SJCRH30 (cell line): ENCODE measurements around the gene MCC. TPM values are rescaled to one million over a fixed set of nuclear protein-coding genes. Genes with fewer than 3 reads are reported as not detected.
A peak's percentile ranks its signal among the peaks of the same experiment; 100 is the strongest.

Source experiments
- DNase-seq, 2 experiments: peaks; one replicate each; pipeline ENCODE4 v3.0.0-alpha.2; 2015 to 2020
- H3K27ac ChIP-seq: fragments of 250-450 bp; sonication (Bioruptor Pico); 2 replicates; pipeline ENCODE4 v1.5.1; 2020; ENCODE audit warnings: mild to moderate bottlenecking, moderate library complexity
- H3K27me3 ChIP-seq: fragments of 250-450 bp; sonication (Bioruptor Pico); 2 replicates; pipeline ENCODE4 v1.5.1; 2020; ENCODE audit warnings: mild to moderate bottlenecking, moderate library complexity
- H3K36me3 ChIP-seq: fragments of 250-450 bp; sonication (Bioruptor Pico); 2 replicates; pipeline ENCODE4 v1.5.1; 2020; ENCODE audit warnings: mild to moderate bottlenecking, moderate library complexity
- H3K4me1 ChIP-seq: fragments of 250-450 bp; sonication (Bioruptor Pico); 2 replicates; pipeline ENCODE4 v1.5.1; 2020; ENCODE audit warnings: mild to moderate bottlenecking, moderate library complexity
- H3K4me3 ChIP-seq: fragments of 250-450 bp; sonication (Bioruptor Pico); 2 replicates; pipeline ENCODE4 v1.5.1; 2020; ENCODE audit warnings: mild to moderate bottlenecking, moderate library complexity
- H3K9me3 ChIP-seq: fragments of 250-450 bp; sonication (Bioruptor Pico); replicated peaks from 2 replicates; pipeline ENCODE4 v1.5.1; 2020; ENCODE audit warnings: mild to moderate bottlenecking, moderate library complexity
- total RNA-seq: library from RNA; depleted of rRNA; stranded (reverse); fragments of >200 nt; shearing (Covaris generic); gene quantifications from 2 replicates; pipeline ENCODE4 v1.2.3, GENCODE V29; 2014

The MCC gene
- total RNA-seq, 1 experiment from 2014 or later, result 26.6 TPM

DNA sequence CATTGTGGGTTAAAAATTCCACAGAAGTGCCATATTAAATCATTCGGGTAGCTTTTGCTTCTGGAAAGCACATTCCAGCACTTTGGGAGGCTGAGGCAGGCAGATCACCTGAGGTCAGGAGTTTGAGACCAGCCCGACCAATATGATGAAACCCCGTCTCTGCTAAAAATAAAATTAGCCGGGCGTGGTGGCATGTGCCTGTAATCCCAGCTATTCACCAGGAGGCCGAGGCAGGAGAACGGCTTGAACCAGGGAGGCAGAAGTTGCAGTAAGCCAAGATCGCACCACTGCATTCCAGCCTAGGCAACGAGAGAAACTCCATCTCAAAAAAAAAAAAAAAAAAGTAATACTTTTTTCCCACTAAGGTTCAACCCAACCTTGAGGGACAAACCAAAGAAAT, 243.3 kb downstream of the MCC start:
- no peak for DNase-seq

GRCh38 chr5:113243349-113243664, 244.9 kb downstream of the MCC start:
- no peaks in the 10 kb centered on the region for H3K36me3 ChIP-seq

More for the DNA sequence above, 243.3 kb downstream of the MCC start:
- Histone ChIP-seq H3K27ac (no peak overlapping the region), H3K4me3 (no peak overlapping the region), H3K9me3 (peaks cover 7% of the 10 kb centered on the region; the same call in 1 of the 2 replicates), H3K4me1 (peaks cover 30% of the 10 kb centered on the region), H3K36me3 (no peaks in the 10 kb centered on the region), H3K27me3 (no peaks in the 10 kb centered on the region)

GRCh38 chr5:113242481-113243348, 245.5 kb downstream of the MCC start:
- Histone ChIP-seq H3K27ac (peak overlapping the region; percentile 17; the same call in 1 of the 2 replicates), H3K27me3 (no peaks in the 10 kb centered on the region), H3K4me1 (peaks cover 26% of the 10 kb centered on the region), H3K4me3 (no peak overlapping the region), H3K36me3 (no peaks in the 10 kb centered on the region), H3K9me3 (peaks cover 7% of the 10 kb centered on the region; the same call in 1 of the 2 replicates)
- DNase-seq, result peak; percentile 36 to 48

More at GRCh38 chr5:113243349-113243664, 244.9 kb downstream of the MCC start:
- DNase-seq, result no peak
- H3K4me1 ChIP-seq, result peaks cover 24% of the 10 kb centered on the region
- no peak overlapping the region for H3K27ac ChIP-seq
- peaks cover 7% of the 10 kb centered on the region; the same call in 1 of the 2 replicates for H3K9me3 ChIP-seq
- H3K4me3 ChIP-seq, result no peak overlapping the region
- no peaks in the 10 kb centered on the region for H3K27me3 ChIP-seq

- peaks cover 27% of the 10 kb centered on the region for H3K4me1 ChIP-seq
- no peak for DNase-seq
Measured at GRCh38 chr5:113240951-113241726, 247.1 kb downstream of the MCC start.

DNA sequence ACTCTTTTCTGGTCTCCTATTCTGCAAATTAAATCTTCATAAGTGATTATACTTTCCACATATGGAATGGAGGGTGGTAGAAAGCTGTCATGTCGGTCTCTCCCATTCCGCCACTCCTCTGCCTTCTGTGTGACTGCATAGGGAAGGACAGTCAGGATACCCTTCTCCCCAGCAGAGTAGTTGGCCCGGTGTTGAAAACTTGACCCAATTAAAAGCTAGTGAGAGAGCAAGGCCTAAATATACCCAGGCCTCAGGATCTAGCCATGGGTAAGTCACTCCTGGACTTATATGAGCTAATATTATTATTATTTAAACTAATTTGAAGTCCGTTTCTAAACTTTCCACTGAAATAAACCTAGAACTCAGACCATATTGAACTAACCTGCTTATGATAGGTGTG, 248.2 kb downstream of the MCC start:
- Histone ChIP-seq H3K4me3 (no peak overlapping the region), H3K27ac (no peak overlapping the region), H3K27me3 (no peaks in the 10 kb centered on the region), H3K36me3 (no peaks in the 10 kb centered on the region), H3K4me1 (peaks cover 29% of the 10 kb centered on the region), H3K9me3 (no peaks in the 10 kb centered on the region; the same call in 1 of the 2 replicates)
- DNase-seq, result no peak

More at GRCh38 chr5:113240951-113241726, 247.1 kb downstream of the MCC start:
- H3K27me3 ChIP-seq, result no peaks in the 10 kb centered on the region
- H3K9me3 ChIP-seq, result peaks cover 6% of the 10 kb centered on the region; the same call in 1 of the 2 replicates
- no peak overlapping the region for H3K27ac ChIP-seq
- no peak overlapping the region for H3K4me3 ChIP-seq
- no peaks in the 10 kb centered on the region for H3K36me3 ChIP-seq

- H3K27me3 ChIP-seq, result no peaks in the 10 kb centered on the region
- H3K4me1 ChIP-seq, result peaks cover 40% of the 10 kb centered on the region
- no peaks in the 10 kb centered on the region for H3K36me3 ChIP-seq
- H3K4me3 ChIP-seq, result no peak overlapping the region
- H3K9me3 ChIP-seq, result no peaks in the 10 kb centered on the region
- DNase-seq, result no peak
- H3K27ac ChIP-seq, result no peak overlapping the region
Measured at GRCh38 chr5:113237893-113238292, 250.4 kb downstream of the MCC start.

DNA sequence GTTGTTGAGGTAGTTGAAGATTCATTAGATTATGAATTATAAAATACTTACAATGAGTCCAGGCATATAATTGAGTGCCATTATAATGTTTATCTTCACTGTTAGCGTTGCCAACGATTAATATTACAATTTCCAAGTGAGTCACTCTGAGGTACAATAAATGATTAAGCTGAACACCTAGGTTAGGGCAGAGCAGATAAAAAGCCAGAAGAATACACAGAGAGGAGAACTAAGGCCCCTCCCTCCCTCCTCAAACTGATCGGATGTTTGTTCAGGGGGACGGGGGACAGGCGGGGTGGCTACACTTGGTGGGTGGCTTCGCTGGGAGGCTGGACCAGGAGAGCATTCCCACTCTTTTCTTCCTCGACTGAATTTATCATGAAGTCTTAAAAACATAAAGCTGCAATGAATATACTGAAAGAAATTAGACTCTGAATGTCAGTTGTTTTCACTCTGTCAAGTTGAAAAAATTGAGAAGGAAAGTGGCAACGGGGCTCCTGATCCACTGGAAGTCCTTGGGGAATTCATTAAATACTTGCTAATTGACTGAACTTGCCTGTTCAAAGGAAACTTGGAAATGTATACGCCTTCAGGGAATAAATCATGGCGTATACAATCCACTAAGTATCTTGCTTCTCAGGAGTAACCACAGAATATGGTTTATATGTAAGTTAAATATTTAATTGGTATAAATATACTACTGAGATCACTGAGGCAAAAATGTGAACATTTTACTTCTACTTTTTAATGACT, 251.5 kb downstream of the MCC start:
- DNase-seq, result no peak
- no peaks in the 10 kb centered on the region for H3K9me3 ChIP-seq
- no peak overlapping the region for H3K27ac ChIP-seq
- no peak overlapping the region for H3K4me3 ChIP-seq
- H3K27me3 ChIP-seq, result no peaks in the 10 kb centered on the region
- peaks cover 40% of the 10 kb centered on the region for H3K4me1 ChIP-seq
- H3K36me3 ChIP-seq, result no peaks in the 10 kb centered on the region

DNA sequence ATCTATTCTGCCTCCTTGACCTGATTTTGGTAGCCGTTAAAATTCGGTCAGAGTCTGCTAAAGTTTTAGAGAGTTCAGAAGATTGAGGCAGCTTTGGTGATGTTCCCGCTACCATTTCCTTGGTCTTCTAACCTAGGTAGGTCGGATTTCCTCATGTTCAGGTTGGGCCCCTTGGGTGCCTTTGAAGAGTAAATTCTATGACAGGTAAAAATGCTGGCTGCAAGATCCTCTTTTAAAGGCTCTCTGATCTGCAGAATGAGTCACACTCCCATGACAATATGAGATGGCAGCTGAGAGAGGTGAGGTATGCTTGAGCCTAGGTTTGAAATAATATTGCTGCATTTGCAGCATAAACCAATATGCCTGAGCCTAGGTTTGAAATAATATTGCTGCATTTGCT, 252.4 kb downstream of the MCC start:
- Histone ChIP-seq H3K27ac (no peak overlapping the region), H3K27me3 (no peaks in the 10 kb centered on the region), H3K9me3 (no peaks in the 10 kb centered on the region), H3K4me1 (peaks cover 46% of the 10 kb centered on the region), H3K4me3 (no peak overlapping the region), H3K36me3 (no peaks in the 10 kb centered on the region)
- no peak for DNase-seq

DNA sequence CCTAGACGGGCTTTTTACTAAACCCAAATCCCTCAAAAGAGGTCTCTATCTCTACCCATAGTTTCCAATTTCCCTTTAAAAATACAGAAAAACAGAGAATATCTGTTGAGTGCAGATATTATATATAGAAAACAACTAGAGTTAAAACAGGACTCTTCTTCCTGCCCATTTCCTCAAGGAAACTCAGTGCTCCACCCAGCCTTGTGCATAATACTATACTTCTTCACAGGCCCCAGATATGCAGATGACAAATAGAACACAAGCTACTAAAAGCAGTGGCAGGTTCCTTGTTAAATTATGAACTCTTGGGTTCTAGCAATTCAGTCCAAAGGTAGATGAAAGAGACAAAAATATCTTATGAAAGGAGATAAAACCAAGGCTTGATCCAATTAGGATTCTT, 253.7 kb downstream of the MCC start:
- Histone ChIP-seq H3K4me3 (no peak overlapping the region), H3K36me3 (no peaks in the 10 kb centered on the region), H3K27me3 (no peaks in the 10 kb centered on the region), H3K4me1 (peaks cover 50% of the 10 kb centered on the region), H3K27ac (no peak overlapping the region), H3K9me3 (no peaks in the 10 kb centered on the region)
- no peak for DNase-seq

GRCh38 chr5:113233606-113234005, 254.6 kb downstream of the MCC start:
- DNase-seq, result peak in 1 of 2 experiments; percentile 37
- no peaks in the 10 kb centered on the region for H3K27me3 ChIP-seq
- no peaks in the 10 kb centered on the region for H3K9me3 ChIP-seq
- peaks cover 50% of the 10 kb centered on the region for H3K4me1 ChIP-seq
- H3K27ac ChIP-seq, result peak overlapping the region; percentile 23
- H3K36me3 ChIP-seq, result no peaks in the 10 kb centered on the region
- no peak overlapping the region for H3K4me3 ChIP-seq

GRCh38 chr5:113232667-113233066, 255.6 kb downstream of the MCC start:
- no peaks in the 10 kb centered on the region for H3K9me3 ChIP-seq
- peak in 1 of 2 experiments; percentile 23 for DNase-seq
- H3K36me3 ChIP-seq, result no peaks in the 10 kb centered on the region
- H3K4me3 ChIP-seq, result no peak overlapping the region
- peaks cover 47% of the 10 kb centered on the region for H3K4me1 ChIP-seq
- no peak overlapping the region for H3K27ac ChIP-seq
- H3K27me3 ChIP-seq, result no peaks in the 10 kb centered on the region

GRCh38 chr5:113232221-113232620, 256.0 kb downstream of the MCC start:
- Histone ChIP-seq H3K36me3 (no peaks in the 10 kb centered on the region), H3K27me3 (no peaks in the 10 kb centered on the region), H3K9me3 (no peaks in the 10 kb centered on the region), H3K27ac (no peak overlapping the region), H3K4me1 (peaks cover 46% of the 10 kb centered on the region), H3K4me3 (no peak overlapping the region)
- peak in 1 of 2 experiments; percentile 25 for DNase-seq

DNA sequence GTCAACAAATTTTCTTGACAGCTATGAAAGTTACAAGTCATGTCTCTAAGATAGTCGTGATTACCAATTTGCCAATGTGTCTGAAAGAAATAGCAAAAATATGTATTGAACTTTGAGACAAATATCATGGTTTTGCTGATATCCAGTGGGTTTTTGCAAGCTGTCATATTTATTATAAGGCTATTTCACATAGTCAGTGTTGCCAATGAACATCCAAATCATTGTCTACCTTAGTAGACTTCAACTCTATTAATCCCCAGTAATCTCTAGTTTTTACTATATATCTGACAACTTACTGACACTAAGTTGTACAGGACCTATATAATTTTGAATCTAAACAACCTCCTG, 256.6 kb downstream of the MCC start:
- Histone ChIP-seq H3K27ac (peak overlapping the region; percentile 24), H3K4me3 (no peak overlapping the region), H3K27me3 (no peaks in the 10 kb centered on the region), H3K9me3 (no peaks in the 10 kb centered on the region), H3K36me3 (no peaks in the 10 kb centered on the region), H3K4me1 (peaks cover 40% of the 10 kb centered on the region)
- no peak for DNase-seq

GRCh38 chr5:113230711-113231652, 257.3 kb downstream of the MCC start:
- Histone ChIP-seq H3K9me3 (no peaks in the 10 kb centered on the region), H3K4me3 (no peak overlapping the region), H3K27ac (peak overlapping the region; percentile 24), H3K4me1 (peaks cover 40% of the 10 kb centered on the region), H3K27me3 (no peaks in the 10 kb centered on the region), H3K36me3 (no peaks in the 10 kb centered on the region)
- peak in 1 of 2 experiments; percentile 60 for DNase-seq
